ENCODE results near the gene EDA.

EDA gene

DNA sequence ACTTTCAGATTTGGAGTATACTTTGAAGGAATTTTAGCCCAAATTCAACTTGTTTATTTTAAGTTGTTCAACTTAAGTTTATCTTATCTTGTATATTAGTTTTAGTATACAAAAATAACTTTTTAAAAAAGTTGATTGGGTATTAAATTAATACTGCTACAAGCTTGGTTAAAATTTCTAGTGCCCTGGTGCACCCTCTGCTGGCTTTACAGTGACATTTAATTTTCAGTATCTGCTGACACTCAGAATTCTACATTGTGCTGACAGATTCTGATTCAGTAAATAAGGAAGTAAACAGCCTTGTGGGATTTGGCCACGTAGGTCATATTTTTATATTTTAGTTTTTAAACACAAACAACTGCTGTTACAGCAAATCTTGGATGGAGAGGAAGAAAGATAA lies 2.9 kb downstream of the EDA start:
- Histone ChIP-seq H3K4me3 (ENCODE audit: low read depth, low read length) (no peak overlapping the region), H3K36me3 (no peaks in the 10 kb centered on the region), H3K27me3 (peaks cover 10% of the 10 kb centered on the region), H3K9me3 (no peaks in the 10 kb centered on the region), H3K4me1 (no peaks in the 10 kb centered on the region; the same call in 1 of the 2 replicates)
- peak; percentile 9 for DNase-seq
- TF ChIP-seq, protein P1, sequence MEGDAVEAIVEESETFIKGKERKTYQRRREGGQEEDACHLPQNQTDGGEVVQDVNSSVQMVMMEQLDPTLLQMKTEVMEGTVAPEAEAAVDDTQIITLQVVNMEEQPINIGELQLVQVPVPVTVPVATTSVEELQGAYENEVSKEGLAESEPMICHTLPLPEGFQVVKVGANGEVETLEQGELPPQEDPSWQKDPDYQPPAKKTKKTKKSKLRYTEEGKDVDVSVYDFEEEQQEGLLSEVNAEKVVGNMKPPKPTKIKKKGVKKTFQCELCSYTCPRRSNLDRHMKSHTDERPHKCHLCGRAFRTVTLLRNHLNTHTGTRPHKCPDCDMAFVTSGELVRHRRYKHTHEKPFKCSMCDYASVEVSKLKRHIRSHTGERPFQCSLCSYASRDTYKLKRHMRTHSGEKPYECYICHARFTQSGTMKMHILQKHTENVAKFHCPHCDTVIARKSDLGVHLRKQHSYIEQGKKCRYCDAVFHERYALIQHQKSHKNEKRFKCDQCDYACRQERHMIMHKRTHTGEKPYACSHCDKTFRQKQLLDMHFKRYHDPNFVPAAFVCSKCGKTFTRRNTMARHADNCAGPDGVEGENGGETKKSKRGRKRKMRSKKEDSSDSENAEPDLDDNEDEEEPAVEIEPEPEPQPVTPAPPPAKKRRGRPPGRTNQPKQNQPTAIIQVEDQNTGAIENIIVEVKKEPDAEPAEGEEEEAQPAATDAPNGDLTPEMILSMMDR (IDR thresholded peaks at IDR 0.05; ENCODE audit: low read depth, low read length): peak; percentile 51

DNA sequence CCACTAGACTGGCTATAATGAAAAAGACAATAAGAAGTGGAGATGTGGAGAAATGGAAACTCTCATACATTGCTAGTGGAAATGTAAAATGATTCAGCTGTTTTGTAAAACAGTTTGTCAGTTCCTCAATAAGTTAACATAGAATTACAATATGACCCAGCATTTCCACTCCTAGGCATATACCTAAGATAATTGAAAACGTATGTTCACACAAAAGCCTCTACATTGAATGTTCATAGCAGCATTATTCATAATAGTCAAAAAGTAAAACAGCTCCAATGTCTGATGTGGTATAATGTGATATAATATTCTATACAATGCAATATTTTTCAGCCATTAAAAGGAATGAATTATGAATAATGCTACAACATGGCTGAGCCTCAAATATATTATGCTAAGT lies 10.2 kb downstream of the EDA start:
- H3K9me3 ChIP-seq: no peaks in the 10 kb centered on the region
- TF ChIP-seq, protein P1 (IDR thresholded peaks at IDR 0.05; ENCODE audit: low read depth, low read length): no peak
- no peak for DNase-seq

DNA sequence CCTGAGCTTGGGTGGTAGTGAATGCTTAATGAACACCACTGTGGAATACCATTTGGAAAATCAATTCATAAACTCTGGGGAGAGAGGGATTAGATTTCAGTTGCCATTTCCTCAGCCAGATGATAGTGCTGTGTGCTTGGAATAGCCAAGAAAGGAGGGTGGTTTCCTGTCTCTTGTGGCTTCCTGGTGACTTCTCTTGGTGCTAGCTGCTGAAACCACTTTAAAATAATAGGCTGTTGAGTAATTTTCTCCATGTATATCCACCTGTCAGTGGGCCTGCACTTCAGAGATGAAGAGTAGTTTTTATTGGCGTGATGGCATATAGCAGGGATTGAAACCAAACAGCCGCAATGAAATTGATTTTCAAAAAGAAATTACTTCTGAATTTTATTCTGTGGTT lies 11.8 kb downstream of the EDA start:
- DNase-seq: no peak
- TF ChIP-seq, protein P1 (IDR thresholded peaks at IDR 0.05; ENCODE audit: low read depth, low read length): no peak
- no peaks in the 10 kb centered on the region for H3K27me3 ChIP-seq

More for the DNA sequence above, 10.2 kb downstream of the EDA start:
- H3K4me3 ChIP-seq (ENCODE audit: low read depth, low read length): no peak overlapping the region
- no peaks in the 10 kb centered on the region for H3K36me3 ChIP-seq
- no peaks in the 10 kb centered on the region for H3K4me1 ChIP-seq
- no peaks in the 10 kb centered on the region for H3K27me3 ChIP-seq

DNA sequence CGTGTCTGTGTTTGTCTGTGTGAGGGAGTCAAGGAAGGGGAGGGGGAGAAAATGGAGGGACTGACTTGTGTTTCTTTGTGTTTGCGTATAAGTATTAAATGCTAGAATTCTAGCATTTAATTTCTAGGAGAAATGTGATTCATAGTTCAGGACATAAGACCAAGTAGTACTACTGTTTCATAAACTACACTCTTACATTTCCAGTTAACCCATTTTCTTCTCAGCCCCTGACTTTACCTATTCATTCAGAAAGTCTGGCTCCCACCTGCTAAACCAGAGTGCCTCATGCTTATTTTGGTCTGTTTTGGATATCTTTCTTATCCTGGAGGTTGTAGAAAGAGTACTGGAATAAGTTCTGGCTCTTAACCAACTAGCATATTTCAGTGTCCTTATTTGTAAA lies 14.2 kb downstream of the EDA start:
- no peaks in the 10 kb centered on the region for H3K27me3 ChIP-seq
- no peaks in the 10 kb centered on the region for H3K4me1 ChIP-seq
- no peak overlapping the region for H3K4me3 ChIP-seq (ENCODE audit: low read depth, low read length)
- no peak for DNase-seq
- TF ChIP-seq, protein P1 (IDR thresholded peaks at IDR 0.05; ENCODE audit: low read depth, low read length): no peak
- H3K36me3 ChIP-seq: no peaks in the 10 kb centered on the region
- H3K9me3 ChIP-seq: no peaks in the 10 kb centered on the region

More for the DNA sequence above, 11.8 kb downstream of the EDA start:
- Histone ChIP-seq H3K9me3 (no peaks in the 10 kb centered on the region), H3K4me1 (no peaks in the 10 kb centered on the region), H3K36me3 (no peaks in the 10 kb centered on the region), H3K4me3 (ENCODE audit: low read depth, low read length) (no peak overlapping the region)

DNA sequence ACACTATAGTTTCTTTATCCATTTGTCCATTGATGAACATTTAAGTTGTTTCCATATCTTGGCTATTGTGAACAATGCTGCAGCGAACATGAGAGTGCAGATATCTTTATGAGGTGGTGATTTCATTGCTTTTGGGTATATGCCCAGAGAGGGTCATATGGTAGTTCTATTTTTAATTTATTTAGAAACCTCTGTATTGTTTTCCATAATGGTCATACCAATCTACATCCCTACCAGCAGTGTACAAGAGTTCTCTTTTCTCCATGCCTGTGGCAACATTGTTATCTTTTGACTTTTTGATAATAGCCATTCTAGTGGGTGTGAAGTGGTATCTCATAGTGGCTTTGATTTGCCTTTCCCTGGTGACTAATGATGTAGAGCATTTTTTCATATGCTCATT lies 48.8 kb downstream of the EDA start:
- TF ChIP-seq, protein P1 (IDR thresholded peaks at IDR 0.05; ENCODE audit: low read depth, low read length): no peak
- DNase-seq: no peak
- Histone ChIP-seq H3K4me3 (ENCODE audit: low read depth, low read length) (no peak overlapping the region), H3K27me3 (no peaks in the 10 kb centered on the region), H3K9me3 (no peaks in the 10 kb centered on the region), H3K4me1 (no peaks in the 10 kb centered on the region), H3K36me3 (no peaks in the 10 kb centered on the region)

DNA sequence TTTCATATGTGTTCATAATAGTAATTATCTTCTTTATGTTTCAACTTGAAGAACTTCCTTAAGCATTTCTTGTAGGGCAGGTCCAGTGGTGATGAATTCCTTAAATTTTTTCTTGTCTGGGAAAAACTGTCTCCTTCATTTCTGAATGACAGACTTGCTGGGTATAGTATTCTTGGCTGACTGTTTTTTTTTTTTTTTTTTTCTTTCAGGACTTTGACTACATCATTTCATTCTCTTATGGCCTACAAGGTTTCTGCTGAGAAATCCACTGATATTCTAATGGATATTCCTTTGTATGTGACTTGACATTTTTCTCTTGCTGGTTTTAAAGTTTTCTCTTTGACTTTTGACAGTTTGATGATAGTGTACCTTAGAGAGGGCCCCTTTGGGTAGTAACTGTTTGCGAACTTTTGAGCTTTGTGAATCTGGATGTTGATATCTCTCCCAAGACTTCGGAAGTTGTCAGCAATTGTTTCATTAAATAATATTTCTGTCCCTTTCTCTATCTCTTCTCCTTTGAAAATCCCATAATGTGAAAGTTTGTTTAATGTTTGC lies 54.2 kb downstream of the EDA start:
- DNase-seq: no peak
- Histone ChIP-seq H3K9me3 (no peaks in the 10 kb centered on the region), H3K4me1 (no peaks in the 10 kb centered on the region), H3K4me3 (ENCODE audit: low read depth, low read length) (no peak overlapping the region), H3K27me3 (no peaks in the 10 kb centered on the region), H3K36me3 (no peaks in the 10 kb centered on the region)
- TF ChIP-seq, protein P1 (IDR thresholded peaks at IDR 0.05; ENCODE audit: low read depth, low read length): no peak

All from BE2C (cell line).